Heart left ventricle (tissue), 13 donors: ENCODE results near the gene NDUFA8.

Experiments used
- CTCF ChIP-seq, 12 donors: fragments of 200-600 bp; sonication (generic) in 4 of 12; IDR thresholded peaks; one replicate each; pipeline versions ENCODE4 v1.5.0 to v1.8.0; 2018 to 2022; ENCODE audit warnings: antibody characterized with exemption in 12 of 12, mild to moderate bottlenecking in 5 of 12
- POLR2A ChIP-seq, 2 donors: fragments of 450-650 bp; IDR thresholded peaks; one replicate each; pipeline ENCODE4 v1.6.1; 2017; ENCODE audit warnings: antibody characterized with exemption in 2 of 2, mild to moderate bottlenecking in 2 of 2, moderate library complexity in 2 of 2
- donor health status: ischemic (EF 13 %, LVEDD 7.1; RV severe dilation, severe dysfunction).
- donor health status: DM: no; HTN: yes; CAD: no.
- donor health status: DM: no; HTN: no; CAD: no.
- donor health status: ischemic (EF 25% LVEDD 6.9; RV normal size, moderate dysfunction).
- donor health status: ischemic (EF 25% LVEDD 5.7; RV mildly dilated, moderate dysfunction).
- donor health status: ischemic (EF 35%, LVEDD 5.7; RV mildly dilated, moderate dysfunction).
- donor health status: nonischemic (EF 11% LVEDD 7.7; RV severe dilation, severe dysfunction).
- donor health status: DM: yes; HTN: yes; CAD: no.
- donor health status: PGD.
- donor health status: ischemic (EF 29% LVEDD 5.4; RV normal size, mild dysfunction).
- donor health status: nonischemic (EF 23%, LVEDD 6.1; RV moderate dilation, normal function).

- TF ChIP-seq POLR2A (IDR thresholded peaks at IDR 0.05) (no peak), CTCF (IDR thresholded peaks at IDR 0.05) (no peak)
Observed at GRCh38 chr9:122207096-122207495, 47.5 kb upstream of the NDUFA8 start.
